ENCODE results near the gene STIP1. TPM values are rescaled to one million over a fixed set of nuclear protein-coding genes. Genes with fewer than 3 reads are reported as not detected.
A peak's percentile ranks its signal among the peaks of the same experiment; 100 is the strongest.

STIP1 gene
- total and polyA plus RNA-seq, 10 of the 15 experiments (the other 5 are each of a cell fraction or from before 2014, with no cell fraction given): 25.2 to 291 (median 191) TPM

DNA sequence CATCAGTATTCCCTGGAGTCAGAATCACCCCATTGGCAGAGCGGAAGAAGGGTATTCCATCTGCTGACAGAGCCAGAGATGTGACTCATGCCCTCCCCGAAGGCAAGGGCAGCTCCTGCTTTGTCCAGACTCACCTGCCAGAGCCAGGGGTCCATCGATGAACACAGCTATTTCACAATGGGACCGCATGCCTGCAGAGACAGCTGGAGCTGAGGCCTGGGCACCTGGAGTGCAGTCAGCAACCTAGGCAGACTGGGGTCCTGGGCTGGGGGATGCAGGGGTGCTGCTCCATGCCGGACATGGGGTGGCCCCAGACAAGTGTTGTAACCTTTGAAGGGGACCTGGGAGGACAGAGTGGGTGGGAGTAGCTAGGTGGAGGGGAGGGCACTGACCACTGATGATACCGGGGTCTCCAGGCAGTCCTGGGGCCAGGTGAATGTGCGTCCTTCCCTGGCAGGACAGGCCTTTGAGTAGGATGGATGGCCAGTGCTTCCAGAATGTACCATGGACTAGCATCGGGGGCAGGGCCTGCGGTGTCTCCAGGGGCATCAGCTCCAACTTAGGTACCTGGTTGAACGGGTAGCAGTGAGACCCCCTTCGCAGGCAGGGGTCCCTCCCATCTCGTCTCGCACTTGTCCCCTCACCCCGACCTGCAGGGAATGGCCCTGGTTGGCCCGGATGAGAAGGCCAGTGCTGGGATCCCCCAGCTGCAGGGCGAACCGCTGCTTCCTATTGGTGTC lies 38.4 kb downstream of the STIP1 start (continued):
- TF ChIP-seq, protein P1, sequence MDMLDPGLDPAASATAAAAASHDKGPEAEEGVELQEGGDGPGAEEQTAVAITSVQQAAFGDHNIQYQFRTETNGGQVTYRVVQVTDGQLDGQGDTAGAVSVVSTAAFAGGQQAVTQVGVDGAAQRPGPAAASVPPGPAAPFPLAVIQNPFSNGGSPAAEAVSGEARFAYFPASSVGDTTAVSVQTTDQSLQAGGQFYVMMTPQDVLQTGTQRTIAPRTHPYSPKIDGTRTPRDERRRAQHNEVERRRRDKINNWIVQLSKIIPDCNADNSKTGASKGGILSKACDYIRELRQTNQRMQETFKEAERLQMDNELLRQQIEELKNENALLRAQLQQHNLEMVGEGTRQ (IDR thresholded peaks at IDR 0.05; ENCODE audit: borderline replicate concordance, low read depth, low read length): no peak
- TF ChIP-seq SMC3 (IDR thresholded peaks at IDR 0.05; ENCODE audit: borderline replicate concordance, low read length) (no peak), SMAD5 (IDR thresholded peaks at IDR 0.05; ENCODE audit: low read depth) (no peak; the same call in 1 of the 2 replicates), STAT3 (IDR thresholded peaks at IDR 0.05; ENCODE audit: low read depth, low read length) (no peak), POLR2AphosphoS5 (IDR thresholded peaks at IDR 0.05; ENCODE audit: low read length) (peak; percentile 70; the same call in 1 of the 2 replicates), KLF5 (IDR thresholded peaks at IDR 0.05; ENCODE audit: partially characterized antibody) (no peak), MTA3 (IDR thresholded peaks at IDR 0.05; ENCODE audit: borderline replicate concordance, low read length) (peak; percentile 72; the same call in 1 of the 2 replicates), ESRRA (IDR thresholded peaks at IDR 0.05; ENCODE audit: low read length) (no peak), RBBP5 (conservative IDR thresholded peaks at IDR 0.05) (no peak), ATF7 (IDR thresholded peaks at IDR 0.05; ENCODE audit: low read depth) (no peak), MYB (IDR thresholded peaks at IDR 0.05; ENCODE audit: borderline replicate concordance, low read depth, low read length) (no peak), SUPT20H (IDR thresholded peaks at IDR 0.05; ENCODE audit: borderline replicate concordance, control insufficient read depth, low read depth, low read length) (no peak), ZSCAN29 (IDR thresholded peaks at IDR 0.05) (no peak), POLR2AphosphoS2 (IDR thresholded peaks at IDR 0.05; ENCODE audit: low read depth, low read length) (peak; percentile 57; the same call in 1 of the 2 replicates), SPI1 (IDR thresholded peaks at IDR 0.05; ENCODE audit: borderline replicate concordance, insufficient read depth, low read depth, low read length) (no peak), MEF2B (IDR thresholded peaks at IDR 0.05; ENCODE audit: partially characterized antibody, poor library complexity, severe bottlenecking) (no peak)
- TF ChIP-seq, protein P2, sequence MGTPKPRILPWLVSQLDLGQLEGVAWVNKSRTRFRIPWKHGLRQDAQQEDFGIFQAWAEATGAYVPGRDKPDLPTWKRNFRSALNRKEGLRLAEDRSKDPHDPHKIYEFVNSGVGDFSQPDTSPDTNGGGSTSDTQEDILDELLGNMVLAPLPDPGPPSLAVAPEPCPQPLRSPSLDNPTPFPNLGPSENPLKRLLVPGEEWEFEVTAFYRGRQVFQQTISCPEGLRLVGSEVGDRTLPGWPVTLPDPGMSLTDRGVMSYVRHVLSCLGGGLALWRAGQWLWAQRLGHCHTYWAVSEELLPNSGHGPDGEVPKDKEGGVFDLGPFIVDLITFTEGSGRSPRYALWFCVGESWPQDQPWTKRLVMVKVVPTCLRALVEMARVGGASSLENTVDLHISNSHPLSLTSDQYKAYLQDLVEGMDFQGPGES (IDR thresholded peaks at IDR 0.05): no peak
- TF ChIP-seq, protein P3, sequence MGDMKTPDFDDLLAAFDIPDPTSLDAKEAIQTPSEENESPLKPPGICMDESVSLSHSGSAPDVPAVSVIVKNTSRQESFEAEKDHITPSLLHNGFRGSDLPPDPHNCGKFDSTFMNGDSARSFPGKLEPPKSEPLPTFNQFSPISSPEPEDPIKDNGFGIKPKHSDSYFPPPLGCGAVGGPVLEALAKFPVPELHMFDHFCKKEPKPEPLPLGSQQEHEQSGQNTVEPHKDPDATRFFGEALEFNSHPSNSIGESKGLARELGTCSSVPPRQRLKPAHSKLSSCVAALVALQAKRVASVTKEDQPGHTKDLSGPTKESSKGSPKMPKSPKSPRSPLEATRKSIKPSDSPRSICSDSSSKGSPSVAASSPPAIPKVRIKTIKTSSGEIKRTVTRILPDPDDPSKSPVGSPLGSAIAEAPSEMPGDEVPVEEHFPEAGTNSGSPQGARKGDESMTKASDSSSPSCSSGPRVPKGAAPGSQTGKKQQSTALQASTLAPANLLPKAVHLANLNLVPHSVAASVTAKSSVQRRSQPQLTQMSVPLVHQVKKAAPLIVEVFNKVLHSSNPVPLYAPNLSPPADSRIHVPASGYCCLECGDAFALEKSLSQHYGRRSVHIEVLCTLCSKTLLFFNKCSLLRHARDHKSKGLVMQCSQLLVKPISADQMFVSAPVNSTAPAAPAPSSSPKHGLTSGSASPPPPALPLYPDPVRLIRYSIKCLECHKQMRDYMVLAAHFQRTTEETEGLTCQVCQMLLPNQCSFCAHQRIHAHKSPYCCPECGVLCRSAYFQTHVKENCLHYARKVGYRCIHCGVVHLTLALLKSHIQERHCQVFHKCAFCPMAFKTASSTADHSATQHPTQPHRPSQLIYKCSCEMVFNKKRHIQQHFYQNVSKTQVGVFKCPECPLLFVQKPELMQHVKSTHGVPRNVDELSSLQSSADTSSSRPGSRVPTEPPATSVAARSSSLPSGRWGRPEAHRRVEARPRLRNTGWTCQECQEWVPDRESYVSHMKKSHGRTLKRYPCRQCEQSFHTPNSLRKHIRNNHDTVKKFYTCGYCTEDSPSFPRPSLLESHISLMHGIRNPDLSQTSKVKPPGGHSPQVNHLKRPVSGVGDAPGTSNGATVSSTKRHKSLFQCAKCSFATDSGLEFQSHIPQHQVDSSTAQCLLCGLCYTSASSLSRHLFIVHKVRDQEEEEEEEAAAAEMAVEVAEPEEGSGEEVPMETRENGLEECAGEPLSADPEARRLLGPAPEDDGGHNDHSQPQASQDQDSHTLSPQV (IDR thresholded peaks at IDR 0.05): no peak

Data from GM12878 (cell line).